NCI-H82 (cell line): Measurements from ENCODE around the gene LCT.
A peak's percentile ranks its signal among the peaks of the same experiment; 100 is the strongest.
"Not testable (repeated sequence)": the region's sequence is repeated elsewhere in the genome, so short reads cannot be mapped to it uniquely, and the experiment has no call there.

ENCODE experiments used
- DNase-seq: peaks from one replicate; lab custom pipeline; 2025; lab: John Stamatoyannopoulos, UW

LCT gene

GRCh38 chr2:135797497-135798274 is 39.3 kb downstream of the LCT start:
- peak; percentile 92 for DNase-seq

GRCh38 chr2:135796606-135797005 is 40.4 kb downstream of the LCT start:
- DNase-seq: no peak

- DNase-seq: not testable (repeated sequence)
These were observed 41.3 kb downstream of the LCT start for GRCh38 chr2:135795641-135796040.

- no peak for DNase-seq
These were observed 44.4 kb downstream of the LCT start for GRCh38 chr2:135792401-135793150.

- no peak for DNase-seq
These were observed 45.4 kb downstream of the LCT start for GRCh38 chr2:135791418-135792190.

- DNase-seq: no peak
These were observed 46.6 kb downstream of the LCT start for GRCh38 chr2:135790423-135790822.

- DNase-seq: no peak
These were observed 50.2 kb downstream of the LCT start for GRCh38 chr2:135786823-135787222.

- no peak for DNase-seq
These were observed 52.0 kb downstream of the LCT start for GRCh38 chr2:135785032-135785431.

- DNase-seq: no peak
These were observed 53.5 kb downstream of the LCT start for GRCh38 chr2:135783439-135783838.

GRCh38 chr2:135782231-135782630 is 54.8 kb downstream of the LCT start:
- no peak for DNase-seq

- DNase-seq: no peak
These were observed 60.6 kb downstream of the LCT start for GRCh38 chr2:135776367-135776766.

- DNase-seq: no peak
These were observed 61.6 kb downstream of the LCT start for GRCh38 chr2:135775420-135775819.

- no peak for DNase-seq
These were observed 63.1 kb downstream of the LCT start for GRCh38 chr2:135773917-135774316.

- DNase-seq: no peak
These were observed 63.7 kb downstream of the LCT start for GRCh38 chr2:135773319-135773718.

GRCh38 chr2:135768863-135769262 is 68.1 kb downstream of the LCT start:
- DNase-seq: no peak

- no peak for DNase-seq
These were observed 74.5 kb downstream of the LCT start for GRCh38 chr2:135762530-135762929.

- DNase-seq: peak; percentile 82
These were observed 75.0 kb downstream of the LCT start for GRCh38 chr2:135762022-135762421.

GRCh38 chr2:135756692-135757091 is 80.3 kb downstream of the LCT start:
- no peak for DNase-seq

- DNase-seq: no peak
These were observed 81.4 kb downstream of the LCT start for GRCh38 chr2:135755573-135755972.

GRCh38 chr2:135745545-135745944 is 91.4 kb downstream of the LCT start:
- no peak for DNase-seq

- DNase-seq: peak; percentile 94
These were observed 92.1 kb downstream of the LCT start for GRCh38 chr2:135744760-135745314.

GRCh38 chr2:135743860-135744259 is 93.1 kb downstream of the LCT start:
- peak; percentile 95 for DNase-seq
